B cell (primary cell): Measurements from ENCODE around the gene MR1. TPM values are rescaled to one million over a fixed set of nuclear protein-coding genes. Genes with fewer than 3 reads are reported as not detected.
A peak's percentile ranks its signal among the peaks of the same experiment; 100 is the strongest.

Experiments
- ATAC-seq: fragments of 200-7000 bp; cut with Tn5 transposase; one replicate; pipeline ENCODE4 v1.10.0; 2021; ENCODE audit warnings: low read depth, mild to moderate bottlenecking, moderate number of reproducible peaks, moderate library complexity
- CTCF ChIA-PET: fragments of 350-600 bp; sonication (Branson Sonifier 250); formaldehyde crosslinking; loops from one replicate; lab custom pipeline; 2021; ENCODE audit warnings: antibody characterized with exemption, inconsistent platforms; lab: Charles Lee
- POLR2A ChIA-PET: fragments of 350-600 bp; sonication (Branson Sonifier 250); formaldehyde crosslinking; loops from one replicate; lab custom pipeline; 2021; ENCODE audit warnings: antibody characterized with exemption; lab: Charles Lee
- DNase-seq: peaks from one replicate; pipeline ENCODE4 v3.0.0; 2013
- H2AFZ ChIP-seq: 2 replicates; pipeline ENCODE4 v1.6.1; 2012; ENCODE audit warnings: mild to moderate bottlenecking, low read depth, low read length; ENCODE audit not compliant: insufficient read depth, poor library complexity, severe bottlenecking
- H3K27ac ChIP-seq, 2 donors: 1 replicate in 1 of 2; 2 replicates in 1 of 2; pipeline ENCODE4 v1.5.1; 2012 to 2013; ENCODE audit warnings: low read length in 2 of 2, mild to moderate bottlenecking in 2 of 2, moderate library complexity in 1 of 2
- H3K27me3 ChIP-seq, 4 experiments: fragments of 200-600 bp in 1 of 4; sonication (generic) in 1 of 4; replicated peaks in 1 of 4; 1 replicate in 2 of 4; 2 replicates in 2 of 4; pipeline versions ENCODE4 v1.6.1 to v1.7.0; 2013 to 2016; ENCODE audit warnings: low read length in 3 of 4, mild to moderate bottlenecking in 2 of 4, mixed read lengths in 1 of 4, moderate library complexity in 1 of 4; ENCODE audit not compliant: insufficient read depth in 4 of 4, control insufficient read depth in 3 of 4; ENCODE audit errors: control extremely low read depth in 1 of 4
- H3K36me3 ChIP-seq, 2 experiments: replicated peaks in 1 of 2; 1 replicate in 1 of 2; 2 replicates in 1 of 2; pipeline versions ENCODE4 v1.6.1 to v1.7.1; 2013; ENCODE audit warnings: low read length in 1 of 2; ENCODE audit not compliant: insufficient read depth in 2 of 2, control insufficient read depth in 1 of 2; ENCODE audit errors: control extremely low read depth in 1 of 2, extremely low read depth in 1 of 2
- H3K4me1 ChIP-seq, 2 donors: fragments of 200-600 bp in 1 of 2; sonication (generic) in 1 of 2; 1 replicate in 1 of 2; 2 replicates in 1 of 2; pipeline versions ENCODE4 v1.5.1 to v1.6.1; 2013 to 2017; ENCODE audit warnings: low read length in 2 of 2; ENCODE audit not compliant: control insufficient read depth in 2 of 2, insufficient read depth in 2 of 2
- H3K4me2 ChIP-seq: replicated peaks from 2 replicates; pipeline ENCODE3; 2012; ENCODE audit warnings: mild to moderate bottlenecking, low read depth, low read length; ENCODE audit not compliant: poor library complexity, severe bottlenecking
- H3K4me3 ChIP-seq, 5 experiments: fragments of 200-600 bp in 1 of 5; sonication (generic) in 1 of 5; 1 replicate in 3 of 5; 2 replicates in 2 of 5; pipeline versions ENCODE4 v1.5.1 to v1.7.0; 2011 to 2016; ENCODE audit warnings: low read length in 4 of 5, mild to moderate bottlenecking in 4 of 5, low read depth in 2 of 5, control low read depth in 1 of 5, moderate library complexity in 1 of 5; ENCODE audit not compliant: insufficient read depth in 1 of 5; ENCODE audit errors: control extremely low read depth in 1 of 5, extremely low read depth in 1 of 5
- H3K79me2 ChIP-seq: fragments of 200-600 bp; sonication (generic); one replicate; pipeline ENCODE4 v1.6.0; 2016; ENCODE audit warnings: low read length; ENCODE audit not compliant: control insufficient read depth, insufficient read depth
- H3K9ac ChIP-seq: fragments of 200-600 bp; sonication (generic); 2 replicates; pipeline ENCODE4 v1.6.1; 2017; ENCODE audit warnings: mild to moderate bottlenecking, low read length, moderate library complexity
- H3K9me3 ChIP-seq, 3 donors: one replicate each; pipeline versions ENCODE4 v1.6.1 to v1.7.1; 2013; ENCODE audit warnings: low read length in 2 of 3; ENCODE audit not compliant: control insufficient read depth in 2 of 3, insufficient read depth in 1 of 3; ENCODE audit errors: control extremely low read depth in 1 of 3
- H4K20me1 ChIP-seq: 2 replicates; pipeline ENCODE4 v1.6.0; 2012; ENCODE audit warnings: mild to moderate bottlenecking, low read length; ENCODE audit not compliant: insufficient read depth, control insufficient read depth, poor library complexity, severe bottlenecking
- H3K27ac Mint-ChIP-seq: one replicate; pipeline ENCODE4 v1.8.0; 2021; ENCODE audit warnings: mixed read lengths
- H3K27me3 Mint-ChIP-seq: one replicate; pipeline ENCODE4 v1.8.0; 2021; ENCODE audit warnings: mixed read lengths
- H3K4me1 Mint-ChIP-seq: one replicate; pipeline ENCODE4 v1.8.0; 2021; ENCODE audit warnings: mixed read lengths
- H3K4me3 Mint-ChIP-seq: one replicate; pipeline ENCODE4 v1.8.0; 2021; ENCODE audit warnings: mixed read lengths
- H3K9me3 Mint-ChIP-seq: one replicate; pipeline ENCODE4 v1.8.0; 2022; ENCODE audit warnings: mixed read lengths; ENCODE audit not compliant: insufficient read depth
- CTCF ChIP-seq: fragments of 200-600 bp; IDR thresholded peaks from one replicate; pipeline ENCODE4 v1.8.0; 2022; ENCODE audit warnings: antibody characterized with exemption, mild to moderate bottlenecking
- EZH2 ChIP-seq: IDR thresholded peaks from 2 replicates; pipeline ENCODE4 v1.6.1; 2012; ENCODE audit warnings: borderline replicate concordance, low read depth, mild to moderate bottlenecking, moderate library complexity, low read length; ENCODE audit not compliant: insufficient read depth, poor library complexity, severe bottlenecking
- WGBS: methylation state at CpG from one replicate; pipeline ENCODE4 v1.1.5; 2013; ENCODE audit warnings: missing lambda C conversion rate; ENCODE audit not compliant: insufficient coverage; 5-methylcytosine and 5-hydroxymethylcytosine counted together
- intact Hi-C: fragments of 100-400 bp; cut with micrococcal nuclease; formaldehyde crosslinking; loops from one replicate; pipeline ENCODE4 v1.10.0; 2022
- polyA plus RNA-seq: library from polyadenylated mRNA; depleted of rRNA; stranded (reverse); fragments of >200 nt; gene quantifications from 2 replicates; pipeline ENCODE4 v1.2.3, GENCODE V29; 2012
- total RNA-seq, 2 donors: library from RNA; stranded (reverse); fragments of 120-200 nt in 1 of 2; gene quantifications; 1 replicate in 1 of 2; 2 replicates in 1 of 2; pipeline versions ENCODE4 v1.2.3 to v1.2.4, GENCODE V29; 2013 to 2022

MR1 gene
- total and polyA plus RNA-seq, 2 donors (not counting 1 experiment from before 2014, with no cell fraction given): 9.5 to 28.2 TPM

GRCh38 chr1:181023265-181024057, 10.3 kb upstream of the MR1 start:
- no peaks in the 10 kb centered on the region for H3K9me3 Mint-ChIP-seq

More at GRCh38 chr1:181023265-181024057, 10.3 kb upstream of the MR1 start:
- Histone ChIP-seq H3K27me3 (no peaks in the 10 kb centered on the region), H3K4me3 (peak overlapping the region; percentile 7 to 79 (median 38)), H3K4me2 (peak overlapping the region; percentile 91), H3K36me3 (no peaks in the 10 kb centered on the region), H4K20me1 (peaks cover 8% of the 10 kb centered on the region), H3K79me2 (peaks cover 41% of the 10 kb centered on the region), H3K9me3 (peaks cover 0 to 6% (median 2%) of the 10 kb centered on the region in 3 donors), H2AFZ (peak overlapping the region; percentile 50), H3K9ac (peak overlapping the region; percentile 89), H3K27ac (peak overlapping the region in 1 of 2 donors; percentile 53), H3K4me1 (peaks cover 24 to 29% of the 10 kb centered on the region in 2 donors)
- ChIA-PET POLR2A (interaction anchor here (0.6 to 2.7 kb wide), 9 partner anchors 10 to 384 kb away, joined by 3 to 15 read pairs (median 5); partner anchors contain the start of genes IER5 and MR1), CTCF (interaction anchor here (1.1 to 2.2 kb wide), 6 partner anchors 10 to 119 kb away, joined by 3 to 14 read pairs (median 3); partner anchors contain the start of gene MR1)
- intact Hi-C loops: loop anchor here (1.0 to 5.0 kb wide), 6 partner anchors 10 to 1731 kb away; partner anchors contain the start of genes ACBD6, MR1 and SOAT1
- TF ChIP-seq EZH2 (no peak), CTCF (no peak)
- no peak for DNase-seq
- peak overlapping the region; percentile 93 for H3K4me3 Mint-ChIP-seq
- H3K4me1 Mint-ChIP-seq: peaks cover 34% of the 10 kb centered on the region
- H3K27me3 Mint-ChIP-seq: no peaks in the 10 kb centered on the region
- no peak for ATAC-seq
- WGBS: 100% methylated on average over 3 of the region's 10 CpGs
- peak overlapping the region; percentile 98 for H3K27ac Mint-ChIP-seq
